Measurements from ENCODE around the gene ABR. TPM values are rescaled to one million over a fixed set of nuclear protein-coding genes. Genes with fewer than 3 reads are reported as not detected.

Gene ABR
- total RNA-seq, 1 donor from 2014 or later: 119 TPM

- Mint-ChIP-seq H3K4me1 (ENCODE audit: low read depth) (peaks cover 68% of the 10 kb centered on the region), H3K4me3 (ENCODE audit: unreplicated experiment) (peak overlapping the region; percentile 60), H3K9me3 (ENCODE audit: low read depth) (no peaks in the 10 kb centered on the region), H3K27me3 (ENCODE audit: low read depth) (no peaks in the 10 kb centered on the region), H3K36me3 (ENCODE audit: low read depth) (no peaks in the 10 kb centered on the region), H3K27ac (ENCODE audit: unreplicated experiment) (peak overlapping the region; percentile 100)
- TF ChIP-seq CTCF (IDR thresholded peaks at IDR 0.05): no peak
- no peak for DNase-seq (ENCODE audit: low spot score)
Observed at GRCh38 chr17:1110541-1110861, 69.3 kb downstream of the ABR start.

GRCh38 chr17:1109606-1110540, 69.9 kb downstream of the ABR start:
- peak overlapping the region; percentile 60 for H3K4me3 Mint-ChIP-seq (ENCODE audit: unreplicated experiment)
- H3K27me3 Mint-ChIP-seq (ENCODE audit: low read depth): no peaks in the 10 kb centered on the region
- TF ChIP-seq CTCF (IDR thresholded peaks at IDR 0.05): peak; percentile 42
- DNase-seq (ENCODE audit: low spot score): no peak
- peaks cover 64% of the 10 kb centered on the region for H3K4me1 Mint-ChIP-seq (ENCODE audit: low read depth)
- H3K36me3 Mint-ChIP-seq (ENCODE audit: low read depth): no peaks in the 10 kb centered on the region
- peak overlapping the region; percentile 100 for H3K27ac Mint-ChIP-seq (ENCODE audit: unreplicated experiment)
- H3K9me3 Mint-ChIP-seq (ENCODE audit: low read depth): no peaks in the 10 kb centered on the region

GRCh38 chr17:1108765-1109605, 70.8 kb downstream of the ABR start:
- TF ChIP-seq CTCF (IDR thresholded peaks at IDR 0.05): peak; percentile 1
- peak overlapping the region; percentile 100 for H3K27ac Mint-ChIP-seq (ENCODE audit: unreplicated experiment)
- H3K4me3 Mint-ChIP-seq (ENCODE audit: unreplicated experiment): peak overlapping the region; percentile 81
- H3K36me3 Mint-ChIP-seq (ENCODE audit: low read depth): no peaks in the 10 kb centered on the region
- H3K4me1 Mint-ChIP-seq (ENCODE audit: low read depth): peaks cover 59% of the 10 kb centered on the region
- no peak for DNase-seq (ENCODE audit: low spot score)
- no peaks in the 10 kb centered on the region for H3K9me3 Mint-ChIP-seq (ENCODE audit: low read depth)
- no peaks in the 10 kb centered on the region for H3K27me3 Mint-ChIP-seq (ENCODE audit: low read depth)

GRCh38 chr17:1108478-1108764, 71.4 kb downstream of the ABR start:
- H3K4me1 Mint-ChIP-seq (ENCODE audit: low read depth): peaks cover 59% of the 10 kb centered on the region
- no peak for DNase-seq (ENCODE audit: low spot score)
- no peaks in the 10 kb centered on the region for H3K9me3 Mint-ChIP-seq (ENCODE audit: low read depth)
- H3K36me3 Mint-ChIP-seq (ENCODE audit: low read depth): no peaks in the 10 kb centered on the region
- H3K4me3 Mint-ChIP-seq (ENCODE audit: unreplicated experiment): peak overlapping the region; percentile 71
- H3K27me3 Mint-ChIP-seq (ENCODE audit: low read depth): no peaks in the 10 kb centered on the region
- H3K27ac Mint-ChIP-seq (ENCODE audit: unreplicated experiment): peak overlapping the region; percentile 57
- no peak for TF ChIP-seq CTCF (IDR thresholded peaks at IDR 0.05)

- Mint-ChIP-seq H3K27ac (ENCODE audit: unreplicated experiment) (peak overlapping the region; percentile 57), H3K36me3 (ENCODE audit: low read depth) (no peaks in the 10 kb centered on the region), H3K27me3 (ENCODE audit: low read depth) (no peaks in the 10 kb centered on the region), H3K4me3 (ENCODE audit: unreplicated experiment) (peak overlapping the region; percentile 71), H3K9me3 (ENCODE audit: low read depth) (no peaks in the 10 kb centered on the region), H3K4me1 (ENCODE audit: low read depth) (peaks cover 59% of the 10 kb centered on the region)
- DNase-seq (ENCODE audit: low spot score): no peak
- TF ChIP-seq CTCF (IDR thresholded peaks at IDR 0.05): no peak
Observed at GRCh38 chr17:1107777-1108477, 71.9 kb downstream of the ABR start.

Data from chondrocyte (in vitro differentiated cells).